Neural progenitor cell (in vitro differentiated cells): Measurements from ENCODE around the gene PCDH9.

Source experiments
- EZH2 ChIP-seq: fragments of 200-600 bp; sonication (generic); IDR thresholded peaks from 2 replicates; pipeline ENCODE4 v1.6.1; 2017; ENCODE audit warnings: antibody characterized with exemption, mild to moderate bottlenecking, moderate library complexity
- TF ChIP-seq, protein P1 (sequence below): fragments of 200-600 bp; sonication (generic); IDR thresholded peaks from 2 replicates; pipeline ENCODE4 v1.5.1; 2017; ENCODE audit warnings: antibody characterized with exemption, mild to moderate bottlenecking

DNA sequence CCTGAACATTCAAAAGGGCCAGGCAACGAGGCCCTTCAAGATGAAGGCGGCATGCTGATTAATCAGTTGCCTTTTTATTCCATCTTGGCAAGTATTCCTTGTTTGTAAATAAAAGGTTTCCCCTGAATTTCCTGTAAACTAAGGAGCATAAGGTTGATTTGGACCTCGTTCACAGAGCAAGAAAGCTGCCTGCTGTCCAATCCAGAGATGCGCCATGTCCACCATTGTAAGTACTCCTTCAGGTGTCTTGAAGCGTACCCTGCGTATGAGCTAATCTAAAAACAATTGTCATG lies 884.7 kb downstream of the PCDH9 start:
- TF ChIP-seq, protein P1, sequence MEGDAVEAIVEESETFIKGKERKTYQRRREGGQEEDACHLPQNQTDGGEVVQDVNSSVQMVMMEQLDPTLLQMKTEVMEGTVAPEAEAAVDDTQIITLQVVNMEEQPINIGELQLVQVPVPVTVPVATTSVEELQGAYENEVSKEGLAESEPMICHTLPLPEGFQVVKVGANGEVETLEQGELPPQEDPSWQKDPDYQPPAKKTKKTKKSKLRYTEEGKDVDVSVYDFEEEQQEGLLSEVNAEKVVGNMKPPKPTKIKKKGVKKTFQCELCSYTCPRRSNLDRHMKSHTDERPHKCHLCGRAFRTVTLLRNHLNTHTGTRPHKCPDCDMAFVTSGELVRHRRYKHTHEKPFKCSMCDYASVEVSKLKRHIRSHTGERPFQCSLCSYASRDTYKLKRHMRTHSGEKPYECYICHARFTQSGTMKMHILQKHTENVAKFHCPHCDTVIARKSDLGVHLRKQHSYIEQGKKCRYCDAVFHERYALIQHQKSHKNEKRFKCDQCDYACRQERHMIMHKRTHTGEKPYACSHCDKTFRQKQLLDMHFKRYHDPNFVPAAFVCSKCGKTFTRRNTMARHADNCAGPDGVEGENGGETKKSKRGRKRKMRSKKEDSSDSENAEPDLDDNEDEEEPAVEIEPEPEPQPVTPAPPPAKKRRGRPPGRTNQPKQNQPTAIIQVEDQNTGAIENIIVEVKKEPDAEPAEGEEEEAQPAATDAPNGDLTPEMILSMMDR = no peak
- no peak for TF ChIP-seq EZH2
